ENCODE results near the gene DGCR2.
A peak's percentile ranks its signal among the peaks of the same experiment; 100 is the strongest.
"Not testable (repeated sequence)": the region's sequence is repeated elsewhere in the genome, so short reads cannot be mapped to it uniquely, and the experiment has no call there.

DGCR2 gene

DNA sequence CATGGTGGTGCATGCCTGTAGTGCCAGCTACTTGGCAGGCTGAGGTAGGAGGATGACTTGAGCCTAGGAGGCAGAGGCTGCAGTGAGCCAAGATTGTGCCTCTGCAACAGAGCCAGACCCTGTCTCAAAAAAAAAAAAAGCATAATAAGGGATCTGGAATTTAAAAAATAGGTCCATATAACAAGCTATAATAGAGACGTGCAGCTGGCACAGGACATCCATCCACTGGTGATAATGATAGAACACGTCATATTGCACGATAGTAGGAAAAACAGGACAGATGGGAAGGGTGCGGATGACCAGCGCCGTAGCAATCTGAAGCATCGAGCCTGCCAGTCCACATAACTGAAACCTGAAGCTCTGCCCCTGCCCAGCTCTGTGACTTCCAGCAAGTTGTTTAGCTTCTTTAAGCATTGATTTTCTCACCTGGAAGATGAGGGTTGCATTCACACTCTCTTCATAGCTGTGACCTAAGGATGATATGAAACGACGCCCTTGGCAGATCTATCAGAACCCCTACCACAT, 125.8 kb downstream of the DGCR2 start:
- DNase-seq, result no peak

DNA sequence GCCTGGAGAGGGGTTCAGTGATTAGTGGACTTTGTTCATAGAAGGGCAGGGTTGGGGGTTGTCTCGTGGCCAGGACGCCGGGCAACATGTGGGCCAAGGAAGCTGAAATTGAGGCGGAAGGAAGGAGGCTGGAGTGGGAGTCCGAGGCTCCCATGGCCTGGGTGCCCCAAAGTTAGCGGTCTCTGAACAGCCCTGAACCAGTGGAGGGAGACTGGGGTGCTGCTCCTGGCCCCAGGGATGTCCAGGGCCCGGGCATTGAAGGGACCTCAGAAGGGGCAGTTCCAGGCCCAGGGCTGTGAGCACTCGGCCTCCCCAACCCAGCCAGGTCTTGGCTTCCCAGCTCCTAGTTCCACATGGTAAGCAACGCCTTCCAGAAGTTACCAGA, 126.9 kb downstream of the DGCR2 start:
- DNase-seq, result no peak

DNA sequence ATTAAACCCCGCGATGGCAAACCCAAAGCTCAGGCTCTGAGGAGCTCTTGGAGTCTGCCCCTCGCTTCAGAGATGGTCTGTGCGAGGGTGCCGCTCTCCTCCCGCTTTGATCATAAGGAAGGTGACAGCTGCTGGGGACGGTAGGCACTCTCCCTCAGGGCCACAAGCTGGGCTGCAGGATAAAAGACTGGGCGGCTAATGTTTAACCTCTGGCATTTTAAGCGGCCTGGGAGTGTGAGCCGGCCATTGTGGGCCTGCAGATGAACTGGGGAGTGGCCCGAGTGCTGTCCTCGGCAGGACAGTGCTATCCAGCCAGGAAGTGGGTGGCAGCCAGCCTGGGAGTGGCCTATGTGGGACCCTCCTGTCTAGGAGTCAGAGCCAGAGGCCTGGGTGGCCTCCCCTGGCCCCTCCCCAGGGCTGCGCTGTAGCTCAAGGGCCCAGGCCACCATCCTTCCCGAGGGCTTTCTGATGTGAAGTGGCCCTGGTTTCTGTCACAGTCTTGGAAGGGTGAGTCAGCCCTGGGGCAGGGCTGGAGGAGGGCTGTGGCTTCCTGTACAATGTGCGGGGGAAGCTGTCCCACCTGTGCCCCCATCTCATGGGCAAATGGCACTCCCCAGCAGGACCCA, 127.4 kb downstream of the DGCR2 start:
- DNase-seq, result no peak

DNA sequence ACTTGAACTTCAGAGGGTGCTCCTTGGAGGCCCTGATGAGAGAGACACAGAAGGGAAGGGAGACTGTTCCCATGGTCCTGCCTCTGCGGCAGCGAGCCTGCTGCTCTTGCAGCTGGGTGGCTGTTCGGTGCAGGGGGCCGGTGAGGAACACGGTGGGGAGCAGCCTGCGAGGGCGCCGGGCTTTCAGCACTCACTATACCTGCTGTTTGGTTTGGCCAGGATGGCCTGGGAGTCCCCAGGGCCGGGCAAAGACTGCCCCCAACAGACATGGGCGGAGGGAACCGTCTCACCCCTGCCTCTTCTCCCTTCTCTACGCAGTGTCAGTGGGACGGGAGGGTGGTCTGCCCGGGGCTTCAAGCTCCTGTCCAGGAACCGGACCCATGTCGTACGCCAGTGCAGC, 128.2 kb downstream of the DGCR2 start:
- DNase-seq, result no peak

DNA sequence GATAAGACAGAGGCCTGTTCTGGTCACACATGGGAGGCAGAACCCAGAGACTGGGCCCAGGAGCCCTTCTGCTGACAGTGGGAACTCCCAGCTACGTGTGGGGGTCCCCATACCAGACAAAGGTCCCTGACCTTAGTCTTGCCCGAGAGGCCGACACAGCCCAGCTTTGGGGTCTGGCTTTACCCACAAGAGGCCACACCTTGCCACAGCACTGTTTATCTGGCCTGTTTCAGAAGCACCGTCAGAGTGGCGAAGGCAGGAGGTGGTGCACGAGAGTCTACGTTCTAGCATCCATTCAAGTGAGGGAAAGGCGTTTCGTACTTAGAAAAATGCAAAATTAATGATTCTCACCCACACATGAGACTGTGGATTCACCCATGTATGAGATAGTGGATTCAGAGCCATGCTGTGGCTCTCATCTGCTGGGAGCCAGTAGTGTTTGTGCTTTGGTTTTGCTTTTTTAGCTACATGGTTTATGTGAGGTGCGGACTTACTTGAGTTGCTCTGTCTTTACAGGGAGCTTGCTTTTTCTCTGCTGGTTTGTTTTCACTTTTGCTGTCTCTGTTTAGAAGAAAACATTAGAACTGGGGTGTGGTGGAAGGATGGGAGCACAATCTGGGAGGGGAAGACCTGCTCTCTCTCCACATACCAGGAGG, 129.5 kb downstream of the DGCR2 start:
- no peak for DNase-seq

DNA sequence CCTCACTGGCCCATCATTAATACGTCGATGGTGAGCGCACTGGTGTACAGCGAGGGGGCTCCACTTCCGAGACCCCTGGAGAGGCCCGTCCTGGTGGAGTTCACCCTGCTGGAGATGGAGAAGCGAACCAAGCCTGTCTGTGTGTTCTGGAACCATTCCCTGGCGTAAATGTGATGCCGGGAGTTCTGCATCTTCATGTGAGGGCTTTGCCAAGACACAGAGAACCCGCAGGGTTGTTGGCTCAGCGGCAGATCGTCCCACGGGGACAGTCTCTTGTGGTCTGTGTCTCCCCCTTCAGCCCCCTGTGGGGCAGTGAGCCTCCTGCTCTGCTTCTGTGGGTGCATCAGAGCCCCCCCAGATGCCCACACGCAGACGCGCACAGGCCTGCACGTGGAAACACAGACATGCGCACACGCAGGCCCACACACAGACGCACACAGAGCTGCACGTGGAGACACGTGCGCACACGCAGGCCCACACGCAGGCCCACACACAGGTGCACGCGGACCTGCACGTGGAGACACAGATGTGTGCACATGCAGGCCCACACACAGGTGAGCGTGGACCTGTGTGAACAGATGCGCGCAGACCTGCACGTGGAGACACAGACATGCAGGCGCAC, 130.3 kb downstream of the DGCR2 start:
- no peak for DNase-seq

DNA sequence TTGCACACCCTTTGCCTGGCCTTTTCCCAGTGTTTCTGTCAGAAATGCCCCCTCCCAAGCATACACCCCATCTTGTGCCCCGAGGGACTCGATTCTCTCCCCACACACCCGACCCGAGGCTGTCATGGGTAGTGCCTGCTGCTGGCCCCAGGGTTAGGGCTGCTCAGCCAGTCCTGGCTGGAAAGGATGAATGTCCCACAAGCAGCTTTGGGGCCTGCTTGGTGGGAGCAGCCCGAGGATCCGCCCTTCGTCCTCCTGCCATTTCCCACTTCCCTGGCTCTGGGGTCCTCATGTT, 131.1 kb downstream of the DGCR2 start:
- no peak for DNase-seq

DNA sequence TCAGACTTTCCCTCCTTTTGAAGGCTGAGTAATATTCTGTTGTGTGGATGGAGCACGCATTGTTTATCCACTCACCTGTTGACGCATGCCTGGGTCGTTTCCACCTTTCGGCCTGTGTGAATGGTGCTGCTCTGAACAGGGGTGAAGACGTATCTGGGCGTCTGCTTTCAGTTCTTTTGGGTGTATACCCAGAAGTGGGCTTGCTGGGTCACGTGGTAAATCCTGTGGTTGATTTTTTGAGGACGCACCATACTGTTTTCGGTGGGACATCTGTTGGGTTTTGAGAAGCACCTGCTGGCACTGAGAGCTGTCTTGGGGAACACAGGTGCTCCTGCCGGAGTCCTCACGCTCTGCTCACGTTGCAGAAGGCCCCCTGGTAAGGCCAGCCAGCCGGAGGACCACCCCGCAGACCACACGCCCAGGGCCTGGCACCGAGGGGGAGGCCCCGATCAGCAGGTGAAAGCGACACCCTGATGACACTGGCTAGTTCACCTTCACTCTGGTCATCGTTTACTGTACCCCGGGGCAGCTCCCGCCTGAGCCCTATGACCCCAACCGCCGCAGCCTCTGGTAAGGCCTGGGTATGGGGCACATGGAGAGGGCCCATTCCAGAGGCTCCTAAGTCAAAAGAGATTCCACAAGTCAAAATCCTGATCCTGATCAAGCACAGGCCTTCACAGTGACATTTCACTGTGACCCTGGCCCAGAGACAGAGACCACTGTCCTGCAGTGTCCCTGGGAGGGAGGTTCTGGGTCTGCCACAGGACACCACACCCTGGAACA, 131.7 kb downstream of the DGCR2 start:
- no peak for DNase-seq

DNA sequence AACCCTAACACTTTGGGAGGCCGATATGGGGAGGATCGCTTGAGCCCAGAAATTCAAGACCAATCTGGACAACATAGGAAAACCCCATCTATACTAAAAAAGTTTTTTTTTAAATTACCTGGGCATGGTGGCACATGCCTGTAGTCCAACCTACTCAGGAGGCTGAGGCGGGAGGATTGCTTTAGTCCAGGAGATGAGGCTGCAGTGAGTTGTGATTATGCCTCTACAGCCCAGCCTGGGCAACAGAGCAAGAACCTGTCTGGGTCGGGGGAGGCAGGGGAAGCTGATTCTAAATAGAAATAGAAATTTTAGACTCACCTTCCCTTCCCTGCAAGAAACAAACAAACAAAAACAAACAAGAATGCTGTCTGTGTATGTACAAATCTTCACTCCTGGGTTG, 133.3 kb downstream of the DGCR2 start:
- DNase-seq, result no peak

DNA sequence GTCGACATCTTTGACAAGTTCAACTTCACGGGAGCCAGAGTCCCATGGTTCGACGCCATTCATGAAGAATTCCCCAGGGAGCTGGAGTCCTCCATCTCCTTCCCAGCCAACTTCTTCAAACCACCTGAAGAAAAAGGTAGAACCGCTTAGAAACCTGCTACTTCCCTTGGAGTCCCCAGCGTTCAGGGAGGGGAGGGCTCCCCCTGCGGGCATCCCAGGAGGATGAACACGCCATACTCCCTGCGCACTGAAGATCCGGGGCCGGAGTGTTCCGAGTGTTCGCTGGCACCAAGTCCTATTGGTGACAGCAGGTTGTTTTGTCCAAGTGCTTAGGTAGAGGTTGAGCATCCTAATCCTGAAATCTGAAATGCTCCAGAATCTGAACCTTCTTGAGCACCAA, 134.4 kb downstream of the DGCR2 start:
- peak; percentile 37 for DNase-seq

DNA sequence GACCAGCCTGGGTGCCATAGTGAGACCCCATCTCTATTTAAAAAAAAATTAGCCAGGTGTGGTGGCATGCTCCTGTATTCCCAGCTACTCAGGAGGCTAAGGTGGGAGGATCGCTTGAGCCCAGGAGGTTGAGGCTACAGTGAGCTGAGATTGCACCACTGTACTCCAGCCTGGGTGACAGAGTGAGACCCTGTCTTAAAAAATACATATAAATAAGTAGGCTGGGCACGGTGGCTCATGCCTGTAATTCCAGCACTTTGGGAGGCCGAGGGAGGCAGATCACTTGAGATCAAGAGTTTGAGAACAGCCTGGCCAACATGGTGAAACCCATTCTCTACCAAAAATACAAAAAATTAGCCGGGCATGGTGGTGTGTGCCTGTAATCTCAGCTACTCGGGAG, 135.1 kb downstream of the DGCR2 start:
- not testable (repeated sequence) for DNase-seq
